ENCODE measurements around the gene BMPR1B. TPM values are rescaled to one million over a fixed set of nuclear protein-coding genes. Genes with fewer than 3 reads are reported as not detected.
A peak's percentile ranks its signal among the peaks of the same experiment; 100 is the strongest.
"Not testable (repeated sequence)": the region's sequence is repeated elsewhere in the genome, so short reads cannot be mapped to it uniquely, and the experiment has no call there.

BMPR1B gene
- total RNA-seq, 1 donor from 2014 or later: 0.93 TPM

- no peak for DNase-seq (ENCODE audit: low spot score)
- ATAC-seq: peak; percentile 56
These were observed 261.0 kb downstream of the BMPR1B start for GRCh38 chr4:95018785-95019184.

- DNase-seq (ENCODE audit: low spot score) (no peak), ATAC-seq (no peak)
These were observed 262.8 kb downstream of the BMPR1B start for GRCh38 chr4:95020521-95020920.

GRCh38 chr4:95021099-95021498, 263.3 kb downstream of the BMPR1B start:
- DNase-seq (ENCODE audit: low spot score) (no peak), ATAC-seq (no peak)

- no peak for DNase-seq (ENCODE audit: low spot score)
- no peak for ATAC-seq
These were observed 265.4 kb downstream of the BMPR1B start for GRCh38 chr4:95023110-95023509.

GRCh38 chr4:95027905-95028618, 270.3 kb downstream of the BMPR1B start:
- DNase-seq (ENCODE audit: low spot score) (no peak), ATAC-seq (no peak)

GRCh38 chr4:95038791-95039190, 281.0 kb downstream of the BMPR1B start:
- ATAC-seq (no peak), DNase-seq (ENCODE audit: low spot score) (no peak)

GRCh38 chr4:95044324-95044837, 286.6 kb downstream of the BMPR1B start:
- ATAC-seq: no peak

GRCh38 chr4:95045429-95045828, 287.7 kb downstream of the BMPR1B start:
- no peak for ATAC-seq
- DNase-seq (ENCODE audit: low spot score): no peak

More at GRCh38 chr4:95044324-95044837, 286.6 kb downstream of the BMPR1B start:
- DNase-seq (ENCODE audit: low spot score): no peak

GRCh38 chr4:95048296-95048695, 290.5 kb downstream of the BMPR1B start:
- ATAC-seq (no peak), DNase-seq (ENCODE audit: low spot score) (no peak)

GRCh38 chr4:95049551-95050233, 291.9 kb downstream of the BMPR1B start:
- ATAC-seq (no peak), DNase-seq (ENCODE audit: low spot score) (no peak)

GRCh38 chr4:95050980-95051701, 293.4 kb downstream of the BMPR1B start:
- no peak for DNase-seq (ENCODE audit: low spot score)
- ATAC-seq: no peak

- no peak for ATAC-seq
- no peak for DNase-seq (ENCODE audit: low spot score)
These were observed 293.9 kb downstream of the BMPR1B start for GRCh38 chr4:95051702-95052020.

- no peak for DNase-seq (ENCODE audit: low spot score)
- ATAC-seq: no peak
These were observed 301.2 kb downstream of the BMPR1B start for GRCh38 chr4:95058991-95059390.

GRCh38 chr4:95059663-95060062, 301.9 kb downstream of the BMPR1B start:
- DNase-seq (ENCODE audit: low spot score): no peak
- no peak for ATAC-seq

GRCh38 chr4:95061220-95061619, 303.5 kb downstream of the BMPR1B start:
- no peak for DNase-seq (ENCODE audit: low spot score)
- no peak for ATAC-seq

- DNase-seq (ENCODE audit: low spot score); ATAC-seq: not testable (repeated sequence)
These were observed 304.0 kb downstream of the BMPR1B start for GRCh38 chr4:95061801-95062200.

- no peak for ATAC-seq
These were observed 308.3 kb downstream of the BMPR1B start for GRCh38 chr4:95066050-95066449.

GRCh38 chr4:95068401-95068800, 310.6 kb downstream of the BMPR1B start:
- ATAC-seq: no peak
- no peak for DNase-seq (ENCODE audit: low spot score)

More at GRCh38 chr4:95066050-95066449, 308.3 kb downstream of the BMPR1B start:
- DNase-seq (ENCODE audit: low spot score): no peak

- ATAC-seq: no peak
- DNase-seq (ENCODE audit: low spot score): no peak
These were observed 311.2 kb downstream of the BMPR1B start for GRCh38 chr4:95068818-95069478.

- no peak for DNase-seq (ENCODE audit: low spot score)
- ATAC-seq: no peak
These were observed 314.1 kb downstream of the BMPR1B start for GRCh38 chr4:95071851-95072250.

- DNase-seq (ENCODE audit: low spot score): no peak
- ATAC-seq: no peak
These were observed 315.9 kb downstream of the BMPR1B start for GRCh38 chr4:95073646-95074045.

All from left lobe of liver (tissue), 2 donors.